AG04449 (cell line): ENCODE measurements around the gene LNX1.

Source experiments
- CTCF ChIA-PET: fragments of 350-600 bp; formaldehyde crosslinking; extraction: SDS; loops from one replicate; lab custom pipeline; 2021; ENCODE audit warnings: antibody characterized with exemption; lab: Yijun Ruan, JAX
- POLR2A ChIA-PET: fragments of 400-600, 350-600 bp; formaldehyde crosslinking; extraction: SDS; loops from one replicate; lab custom pipeline; 2020; ENCODE audit warnings: antibody characterized with exemption, inconsistent platforms; lab: Yijun Ruan, JAX
- DNase-seq: peaks from one replicate; pipeline ENCODE4 v3.0.0-alpha.2; 2010; ENCODE audit warnings: low read depth, low spot score
- H3K4me3 ChIP-seq: 2 replicates; pipeline ENCODE4 v1.5.1; 2011; ENCODE audit warnings: low read depth, mild to moderate bottlenecking, control low read depth, low read length
- CTCF ChIP-seq: IDR thresholded peaks from one replicate; pipeline ENCODE4 v1.5.1; 2011; ENCODE audit warnings: mild to moderate bottlenecking, moderate library complexity, low read length, control low read depth, inconsistent platforms; ENCODE audit not compliant: insufficient read depth; ENCODE audit errors: missing control alignments

LNX1 gene

GRCh38 chr4:53547983-53548382, 43.3 kb downstream of the LNX1 start:
- no peak for TF ChIP-seq CTCF
- ChIA-PET CTCF (interaction anchor here (1.1 to 3.1 kb wide), 2 partner anchors 10 to 134 kb away, joined by 3 to 8 read pairs; no protein-coding TSS in a partner anchor), POLR2A (no interaction called here)
- no peak for DNase-seq
- no peak overlapping the region for H3K4me3 ChIP-seq

GRCh38 chr4:53545942-53546581, 45.2 kb downstream of the LNX1 start:
- H3K4me3 ChIP-seq, result no peak overlapping the region
- ChIA-PET CTCF (interaction anchor here (1.1 to 3.1 kb wide), 4 partner anchors 9 to 362 kb away, joined by 3 to 8 read pairs (median 6); no protein-coding TSS in a partner anchor), POLR2A (no interaction called here)
- no peak for DNase-seq
- no peak for TF ChIP-seq CTCF

- no peak overlapping the region for H3K4me3 ChIP-seq
- no peak for DNase-seq
- no peak for TF ChIP-seq CTCF
- ChIA-PET POLR2A (no interaction called here), CTCF (no interaction called here)
Observed at GRCh38 chr4:53545273-53545672, 46.0 kb downstream of the LNX1 start.

GRCh38 chr4:53543561-53543960, 47.7 kb downstream of the LNX1 start:
- ChIA-PET CTCF (interaction anchor here (1.3 kb wide), 1 partner anchor 689 kb away, joined by 5 read pairs; no protein-coding TSS in a partner anchor), POLR2A (no interaction called here)
- DNase-seq, result no peak
- no peak for TF ChIP-seq CTCF
- no peak overlapping the region for H3K4me3 ChIP-seq

- H3K4me3 ChIP-seq, result no peak overlapping the region
- TF ChIP-seq CTCF, result no peak
- ChIA-PET POLR2A (interaction anchor here (0.8 to 1.5 kb wide), 6 partner anchors 10 to 147 kb away, joined by 3 to 6 read pairs (median 4); no protein-coding TSS in a partner anchor), CTCF (interaction anchor here (0.8 to 1.5 kb wide), 7 partner anchors 8 to 173 kb away, joined by 3 to 4 read pairs (median 3); no protein-coding TSS in a partner anchor)
- peak; percentile 86 for DNase-seq
Observed at GRCh38 chr4:53541577-53542206, 49.6 kb downstream of the LNX1 start.

- CTCF ChIA-PET, result interaction anchor here (1.0 to 1.5 kb wide), 3 partner anchors 8 to 16 kb away, joined by 3 to 4 read pairs (median 3); no protein-coding TSS in a partner anchor
- no peak overlapping the region for H3K4me3 ChIP-seq
- DNase-seq, result no peak
- POLR2A ChIA-PET, result interaction anchor here (0.7 kb wide), 1 partner anchor 19 kb away, joined by 3 read pairs; no protein-coding TSS in a partner anchor
- no peak for TF ChIP-seq CTCF
Observed at GRCh38 chr4:53538756-53539155, 52.5 kb downstream of the LNX1 start.
